ENCODE data around the gene PPP2CA. TPM values are rescaled to one million over a fixed set of nuclear protein-coding genes. Genes with fewer than 3 reads are reported as not detected.
"Not testable (repeated sequence)": the region's sequence is repeated elsewhere in the genome, so short reads cannot be mapped to it uniquely, and the experiment has no call there.

The PPP2CA gene
- total and polyA plus RNA-seq, 4 donors: 32.2 to 117 (median 104) TPM

DNA sequence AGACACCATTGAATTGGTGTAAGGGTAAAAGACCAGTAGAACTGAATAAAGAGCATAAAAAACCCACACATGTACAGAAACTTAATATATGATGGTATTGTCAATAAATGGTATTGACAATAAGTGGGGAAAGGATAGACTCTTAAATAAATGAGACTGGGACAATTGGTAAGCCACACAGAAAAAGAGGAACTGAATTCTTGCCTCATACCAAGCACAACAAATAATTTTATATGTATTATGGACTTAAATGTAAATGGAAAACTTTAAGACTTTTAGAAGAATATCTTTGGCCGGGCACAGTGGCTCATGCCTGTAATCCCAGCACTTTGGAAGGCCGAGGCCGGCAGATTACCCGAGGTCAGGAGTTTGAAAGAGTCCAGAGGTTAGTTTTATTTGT lies 37.9 kb upstream of the PPP2CA start:
- 84 to 99% methylated on average over 4 of the region's 4 CpGs for WGBS, 2 donors
- no peak overlapping the region for H3K27ac ChIP-seq (ENCODE audit: low read depth in 1 of 2, low read length in 1 of 2)
- TF ChIP-seq, protein P1, sequence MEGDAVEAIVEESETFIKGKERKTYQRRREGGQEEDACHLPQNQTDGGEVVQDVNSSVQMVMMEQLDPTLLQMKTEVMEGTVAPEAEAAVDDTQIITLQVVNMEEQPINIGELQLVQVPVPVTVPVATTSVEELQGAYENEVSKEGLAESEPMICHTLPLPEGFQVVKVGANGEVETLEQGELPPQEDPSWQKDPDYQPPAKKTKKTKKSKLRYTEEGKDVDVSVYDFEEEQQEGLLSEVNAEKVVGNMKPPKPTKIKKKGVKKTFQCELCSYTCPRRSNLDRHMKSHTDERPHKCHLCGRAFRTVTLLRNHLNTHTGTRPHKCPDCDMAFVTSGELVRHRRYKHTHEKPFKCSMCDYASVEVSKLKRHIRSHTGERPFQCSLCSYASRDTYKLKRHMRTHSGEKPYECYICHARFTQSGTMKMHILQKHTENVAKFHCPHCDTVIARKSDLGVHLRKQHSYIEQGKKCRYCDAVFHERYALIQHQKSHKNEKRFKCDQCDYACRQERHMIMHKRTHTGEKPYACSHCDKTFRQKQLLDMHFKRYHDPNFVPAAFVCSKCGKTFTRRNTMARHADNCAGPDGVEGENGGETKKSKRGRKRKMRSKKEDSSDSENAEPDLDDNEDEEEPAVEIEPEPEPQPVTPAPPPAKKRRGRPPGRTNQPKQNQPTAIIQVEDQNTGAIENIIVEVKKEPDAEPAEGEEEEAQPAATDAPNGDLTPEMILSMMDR (IDR thresholded peaks at IDR 0.05; ENCODE audit: control extremely low read depth, extremely low read depth): no peak
- no peaks in the 10 kb centered on the region for H3K9me3 ChIP-seq (ENCODE audit: control insufficient read depth in 4 of 4, insufficient read depth in 3 of 4, low read length in 3 of 4)
- no peak overlapping the region for H3K9ac ChIP-seq (ENCODE audit: insufficient read depth in 1 of 2, low read length in 2 of 2)
- no peak overlapping the region for H3K4me3 ChIP-seq
- H3K4me1 ChIP-seq (ENCODE audit: control insufficient read depth in 5 of 5, insufficient read depth in 5 of 5, low read length in 5 of 5): no peaks in the 10 kb centered on the region
- H3K36me3 ChIP-seq (ENCODE audit: control insufficient read depth in 4 of 4, insufficient read depth in 4 of 4, low read length in 4 of 4): no peaks in the 10 kb centered on the region
- DNase-seq (no peak), ATAC-seq (ENCODE audit: insufficient read depth, low FRiP score) (no peak)
- no peaks in the 10 kb centered on the region for H3K27me3 ChIP-seq (ENCODE audit: control insufficient read depth in 3 of 3, insufficient read depth in 3 of 3, low read length in 2 of 3)

DNA sequence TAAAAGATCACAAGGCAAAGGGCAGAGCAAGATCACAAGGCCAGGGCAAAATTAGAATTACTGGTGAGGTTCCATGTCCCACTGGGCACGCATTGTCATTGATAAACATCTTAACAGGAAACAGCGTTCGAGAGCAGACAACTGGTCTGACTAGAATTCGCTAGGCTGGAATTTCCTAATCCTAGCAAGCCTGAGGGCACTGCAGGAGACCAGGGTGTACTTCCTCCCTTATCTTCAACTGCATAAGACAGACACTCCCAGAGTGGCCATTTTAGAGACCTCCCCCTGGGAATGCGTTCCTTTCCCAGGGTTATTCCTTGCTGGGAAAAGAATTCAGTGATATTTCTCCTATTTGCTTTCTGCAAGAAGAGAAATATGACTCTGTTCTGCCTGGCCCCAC lies 36.8 kb upstream of the PPP2CA start:
- H3K27me3 ChIP-seq (ENCODE audit: control insufficient read depth in 3 of 3, insufficient read depth in 3 of 3, low read length in 2 of 3); H3K27ac ChIP-seq (ENCODE audit: low read depth in 1 of 2, low read length in 1 of 2); DNase-seq; H3K36me3 ChIP-seq (ENCODE audit: control insufficient read depth in 4 of 4, insufficient read depth in 4 of 4, low read length in 4 of 4); ATAC-seq (ENCODE audit: insufficient read depth, low FRiP score); H3K9ac ChIP-seq (ENCODE audit: insufficient read depth in 1 of 2, low read length in 2 of 2); H3K4me3 ChIP-seq; H3K9me3 ChIP-seq (ENCODE audit: control insufficient read depth in 4 of 4, insufficient read depth in 3 of 4, low read length in 3 of 4); H3K4me1 ChIP-seq (ENCODE audit: control insufficient read depth in 5 of 5, insufficient read depth in 5 of 5, low read length in 5 of 5): not testable (repeated sequence)
- 58 to 66% methylated on average over 5 of the region's 5 CpGs for WGBS, 2 donors

DNA sequence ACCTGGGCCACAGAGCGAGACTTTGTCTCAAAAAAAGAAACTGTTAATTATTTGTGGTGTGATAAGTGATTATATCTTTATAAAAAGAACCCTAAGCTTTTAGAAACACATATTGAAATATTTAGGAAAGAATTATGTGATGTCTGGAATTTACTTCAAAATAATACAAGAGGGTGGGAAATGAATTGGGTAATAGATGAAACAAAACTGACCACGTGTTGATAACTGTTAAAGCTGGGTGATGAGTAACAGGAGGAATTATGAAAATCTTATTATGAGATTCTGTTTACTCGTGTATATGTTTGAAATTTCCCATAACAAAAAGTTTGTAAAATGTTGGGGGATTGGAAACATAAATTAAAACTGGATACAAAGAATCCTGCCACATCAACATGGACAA lies 33.0 kb upstream of the PPP2CA start:
- DNase-seq: no peak
- Histone ChIP-seq H3K9ac (ENCODE audit: insufficient read depth in 1 of 2, low read length in 2 of 2) (no peak overlapping the region), H3K27ac (ENCODE audit: low read depth in 1 of 2, low read length in 1 of 2) (no peak overlapping the region), H3K9me3 (ENCODE audit: control insufficient read depth in 4 of 4, insufficient read depth in 3 of 4, low read length in 3 of 4) (no peaks in the 10 kb centered on the region), H3K27me3 (ENCODE audit: control insufficient read depth in 3 of 3, insufficient read depth in 3 of 3, low read length in 2 of 3) (no peaks in the 10 kb centered on the region), H3K36me3 (ENCODE audit: control insufficient read depth in 4 of 4, insufficient read depth in 4 of 4, low read length in 4 of 4) (no peaks in the 10 kb centered on the region), H3K4me1 (ENCODE audit: control insufficient read depth in 5 of 5, insufficient read depth in 5 of 5, low read length in 5 of 5) (peaks cover 0 to 17% (median 0%) of the 10 kb centered on the region in 5 donors), H3K4me3 (no peak overlapping the region)
- 68 to 80% methylated on average over 3 of the region's 3 CpGs for WGBS, 2 donors
- TF ChIP-seq, protein P1 (IDR thresholded peaks at IDR 0.05; ENCODE audit: control extremely low read depth, extremely low read depth): no peak
- ATAC-seq (ENCODE audit: insufficient read depth, low FRiP score): no peak

DNA sequence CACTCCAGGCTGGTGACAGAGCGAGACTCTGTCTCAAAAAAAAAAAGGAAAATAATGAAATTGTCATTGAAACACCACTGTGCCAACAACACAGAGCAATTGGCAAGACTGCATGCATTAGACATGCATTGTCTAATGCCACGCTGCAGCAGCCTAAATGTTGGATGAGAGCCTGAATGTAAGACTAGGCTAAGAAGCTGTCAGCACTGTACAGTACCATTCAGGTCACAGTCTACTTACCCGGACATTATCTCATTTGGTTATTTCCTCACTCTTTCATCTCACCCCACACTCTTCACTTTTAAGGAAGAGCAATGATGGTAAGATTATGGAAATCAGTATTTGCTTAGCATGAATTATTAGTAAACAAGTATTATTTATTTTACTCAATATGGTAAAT lies 31.3 kb upstream of the PPP2CA start:
- TF ChIP-seq, protein P1 (IDR thresholded peaks at IDR 0.05; ENCODE audit: control extremely low read depth, extremely low read depth): no peak
- Histone ChIP-seq H3K36me3 (ENCODE audit: control insufficient read depth in 4 of 4, insufficient read depth in 4 of 4, low read length in 4 of 4) (no peaks in the 10 kb centered on the region), H3K4me1 (ENCODE audit: control insufficient read depth in 5 of 5, insufficient read depth in 5 of 5, low read length in 5 of 5) (peaks cover 0 to 20% (median 0%) of the 10 kb centered on the region in 5 donors), H3K9ac (ENCODE audit: insufficient read depth in 1 of 2, low read length in 2 of 2) (no peak overlapping the region), H3K4me3 (no peak overlapping the region), H3K27ac (ENCODE audit: low read depth in 1 of 2, low read length in 1 of 2) (no peak overlapping the region), H3K9me3 (ENCODE audit: control insufficient read depth in 4 of 4, insufficient read depth in 3 of 4, low read length in 3 of 4) (no peaks in the 10 kb centered on the region), H3K27me3 (ENCODE audit: control insufficient read depth in 3 of 3, insufficient read depth in 3 of 3, low read length in 2 of 3) (no peaks in the 10 kb centered on the region)
- ATAC-seq (ENCODE audit: insufficient read depth, low FRiP score): no peak
- 89 to 91% methylated on average over 3 of the region's 3 CpGs for WGBS, 2 donors
- DNase-seq: no peak
